Thoracic aorta (tissue), 2 donors: ENCODE measurements around the gene FOXP3. TPM values are rescaled to one million over a fixed set of nuclear protein-coding genes. Genes with fewer than 3 reads are reported as not detected.

Experiments
- ATAC-seq: fragments of 150-250 bp; one replicate; pipeline ENCODE4 v1.8.0; 2017; ENCODE audit warnings: low read depth; ENCODE audit not compliant: insufficient number of reproducible peaks, low FRiP score
- DNase-seq: peaks from one replicate; pipeline ENCODE4 v3.0.0-alpha.2; 2020; ENCODE audit warnings: low spot score
- H3K27ac ChIP-seq, 2 donors: fragments of 200-600 bp; sonication (generic); 1 replicate in 1 of 2; 2 replicates in 1 of 2; pipeline ENCODE4 v1.5.1; 2016; ENCODE audit warnings: mild to moderate bottlenecking in 2 of 2, moderate library complexity in 2 of 2
- H3K27me3 ChIP-seq: fragments of 200-600 bp; sonication (generic); replicated peaks from 2 replicates; pipeline ENCODE4 v1.6.0; 2016; ENCODE audit warnings: mild to moderate bottlenecking; ENCODE audit not compliant: insufficient read depth
- H3K36me3 ChIP-seq: fragments of 200-600 bp; sonication (generic); one replicate; pipeline ENCODE4 v1.5.1; 2016
- H3K4me1 ChIP-seq, 2 donors: fragments of 200-600 bp; sonication (generic); 1 replicate in 1 of 2; 2 replicates in 1 of 2; pipeline versions ENCODE4 v1.5.1 to v1.6.0; 2016; ENCODE audit warnings: low read depth in 2 of 2, mild to moderate bottlenecking in 1 of 2; ENCODE audit not compliant: control insufficient read depth in 1 of 2
- H3K4me3 ChIP-seq: fragments of 200-600 bp; sonication (generic); 2 replicates; pipeline ENCODE4 v1.5.1; 2016; ENCODE audit warnings: mild to moderate bottlenecking
- H3K9me3 ChIP-seq: fragments of 200-600 bp; sonication (generic); 2 replicates; pipeline ENCODE4 v1.5.1; 2016
- total RNA-seq, 2 donors: library from RNA; depleted of rRNA; stranded (reverse); fragments of >200 nt; gene quantifications; one replicate each; pipeline versions ENCODE4 v1.1.0 to v1.2.3, GENCODE V29; 2016
- TF ChIP-seq, protein P1 (sequence below): fragments of 200-600 bp; sonication (generic); IDR thresholded peaks from one replicate; pipeline ENCODE4 v1.5.1; 2019; ENCODE audit warnings: antibody characterized with exemption

Gene FOXP3
- total RNA-seq, 2 donors from 2014 or later = not detected

DNA sequence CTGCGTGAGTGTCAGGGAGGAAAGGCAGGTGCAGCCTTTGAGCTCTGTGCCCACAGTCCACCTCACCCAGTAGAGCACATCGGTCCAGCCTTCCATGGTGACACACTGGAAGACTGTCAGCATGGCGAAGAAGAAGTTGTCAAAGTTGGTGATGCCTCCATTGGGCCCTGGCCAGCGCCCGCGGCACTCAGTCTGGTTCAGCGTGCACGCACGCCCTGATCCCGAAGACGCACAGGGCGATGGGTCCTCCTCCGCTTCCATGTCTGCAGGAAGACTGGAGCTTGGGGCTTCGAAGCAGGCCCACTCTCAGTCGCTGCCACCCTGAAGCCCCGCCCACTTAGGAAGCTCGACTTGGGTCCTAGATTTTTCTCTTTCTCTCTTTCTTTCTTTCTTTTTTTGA, 36.3 kb downstream of the FOXP3 start:
- no peaks in the 10 kb centered on the region for H3K36me3 ChIP-seq
- H3K4me3 ChIP-seq = no peak overlapping the region
- no peak for ATAC-seq
- TF ChIP-seq, protein P1, sequence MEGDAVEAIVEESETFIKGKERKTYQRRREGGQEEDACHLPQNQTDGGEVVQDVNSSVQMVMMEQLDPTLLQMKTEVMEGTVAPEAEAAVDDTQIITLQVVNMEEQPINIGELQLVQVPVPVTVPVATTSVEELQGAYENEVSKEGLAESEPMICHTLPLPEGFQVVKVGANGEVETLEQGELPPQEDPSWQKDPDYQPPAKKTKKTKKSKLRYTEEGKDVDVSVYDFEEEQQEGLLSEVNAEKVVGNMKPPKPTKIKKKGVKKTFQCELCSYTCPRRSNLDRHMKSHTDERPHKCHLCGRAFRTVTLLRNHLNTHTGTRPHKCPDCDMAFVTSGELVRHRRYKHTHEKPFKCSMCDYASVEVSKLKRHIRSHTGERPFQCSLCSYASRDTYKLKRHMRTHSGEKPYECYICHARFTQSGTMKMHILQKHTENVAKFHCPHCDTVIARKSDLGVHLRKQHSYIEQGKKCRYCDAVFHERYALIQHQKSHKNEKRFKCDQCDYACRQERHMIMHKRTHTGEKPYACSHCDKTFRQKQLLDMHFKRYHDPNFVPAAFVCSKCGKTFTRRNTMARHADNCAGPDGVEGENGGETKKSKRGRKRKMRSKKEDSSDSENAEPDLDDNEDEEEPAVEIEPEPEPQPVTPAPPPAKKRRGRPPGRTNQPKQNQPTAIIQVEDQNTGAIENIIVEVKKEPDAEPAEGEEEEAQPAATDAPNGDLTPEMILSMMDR = no peak
- no peaks in the 10 kb centered on the region for H3K4me1 ChIP-seq
- H3K27me3 ChIP-seq = no peaks in the 10 kb centered on the region
- H3K9me3 ChIP-seq = no peaks in the 10 kb centered on the region
- no peak overlapping the region for H3K27ac ChIP-seq
- no peak for DNase-seq

DNA sequence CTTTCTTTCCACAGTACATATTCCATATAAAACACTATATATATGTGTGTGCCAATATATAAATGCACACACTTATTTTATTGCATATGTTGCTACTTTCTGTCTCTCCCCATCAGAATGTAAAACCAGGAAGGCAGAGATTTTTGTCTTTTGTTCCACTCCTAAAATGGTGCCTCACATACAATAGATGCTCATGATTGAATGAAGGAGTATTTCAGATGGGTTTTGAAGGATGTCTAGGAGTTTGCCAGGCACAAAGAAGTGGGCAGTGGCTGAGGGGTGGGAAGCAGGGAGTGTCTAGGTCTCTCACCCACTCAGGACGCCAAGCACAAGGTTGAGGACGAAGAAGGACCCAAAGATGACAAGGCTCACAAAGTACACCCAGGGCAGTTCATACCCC, 36.8 kb downstream of the FOXP3 start:
- DNase-seq (no peak), ATAC-seq (no peak)
- TF ChIP-seq, protein P1 = no peak
- H3K27ac ChIP-seq = no peak overlapping the region
- H3K27me3 ChIP-seq = no peaks in the 10 kb centered on the region
- no peaks in the 10 kb centered on the region for H3K9me3 ChIP-seq
- no peaks in the 10 kb centered on the region for H3K4me1 ChIP-seq
- H3K36me3 ChIP-seq = no peaks in the 10 kb centered on the region
- no peak overlapping the region for H3K4me3 ChIP-seq

DNA sequence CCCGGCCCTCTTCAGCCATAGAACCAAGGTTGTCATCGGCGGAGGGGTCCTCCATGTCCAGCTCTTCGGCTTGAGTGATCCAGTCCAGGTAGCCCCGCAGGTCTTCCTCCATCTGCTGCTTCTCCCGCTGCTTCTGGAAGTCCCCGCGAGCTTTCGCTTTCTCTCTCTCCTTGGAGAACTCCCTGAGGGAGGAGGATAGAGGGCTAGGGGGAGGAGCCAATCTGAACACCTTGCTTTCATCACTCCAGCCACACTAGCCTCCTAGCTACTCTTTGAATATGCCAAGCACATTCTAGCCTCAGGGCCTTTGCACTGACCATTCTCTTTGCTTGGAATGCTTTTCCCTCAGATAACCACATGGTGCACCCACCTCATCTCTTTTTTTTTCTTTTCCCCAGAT, 37.6 kb downstream of the FOXP3 start:
- Histone ChIP-seq H3K27me3 (no peaks in the 10 kb centered on the region), H3K9me3 (no peaks in the 10 kb centered on the region), H3K4me1 (no peaks in the 10 kb centered on the region), H3K36me3 (no peaks in the 10 kb centered on the region), H3K27ac (no peak overlapping the region), H3K4me3 (no peak overlapping the region)
- TF ChIP-seq, protein P1 = no peak
- DNase-seq (no peak), ATAC-seq (no peak)

DNA sequence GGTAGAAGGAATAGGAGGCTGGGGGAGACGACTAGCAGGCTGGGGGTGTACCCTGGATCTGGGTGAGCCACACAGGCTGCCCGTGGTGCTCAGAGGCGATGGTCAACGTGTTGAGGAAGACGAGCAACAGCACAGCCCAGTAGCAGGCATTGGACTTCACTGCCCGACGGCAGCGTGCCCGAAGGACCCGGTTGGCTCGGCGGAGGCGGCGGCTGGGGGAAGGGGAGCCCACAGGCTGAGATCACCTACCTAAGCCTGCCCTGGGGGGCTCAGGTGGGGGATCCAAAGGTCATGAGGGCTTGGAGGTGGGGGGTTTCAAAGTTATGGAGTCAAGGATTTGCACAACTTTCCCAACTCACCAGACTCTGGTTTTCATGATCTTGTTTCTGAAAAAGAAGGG, 38.7 kb downstream of the FOXP3 start:
- no peak for DNase-seq
- Histone ChIP-seq H3K36me3 (no peaks in the 10 kb centered on the region), H3K27me3 (no peaks in the 10 kb centered on the region), H3K27ac (no peak overlapping the region), H3K4me3 (no peak overlapping the region), H3K9me3 (no peaks in the 10 kb centered on the region), H3K4me1 (no peaks in the 10 kb centered on the region)
- TF ChIP-seq, protein P1 = no peak
- ATAC-seq = no peak

DNA sequence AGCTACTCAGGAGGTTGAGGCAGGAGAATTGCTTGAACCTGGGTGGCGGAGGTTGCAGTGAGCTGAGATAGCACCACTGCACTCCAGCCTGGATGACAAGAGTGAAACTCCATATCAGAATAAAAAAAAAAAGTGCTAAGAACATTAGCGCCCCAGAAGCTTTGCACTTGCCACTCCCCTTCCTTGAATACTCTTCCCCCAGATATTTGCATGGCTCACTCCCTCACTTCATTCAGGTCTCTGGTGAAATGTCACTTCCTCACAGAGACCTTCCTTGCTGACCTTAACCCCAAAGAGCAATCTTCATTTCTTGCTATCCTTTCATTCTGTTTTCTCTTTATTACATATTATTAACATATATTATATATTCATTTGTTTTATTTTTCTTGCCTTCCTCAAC, 42.6 kb downstream of the FOXP3 start:
- H3K4me1 ChIP-seq = no peaks in the 10 kb centered on the region
- no peaks in the 10 kb centered on the region for H3K27me3 ChIP-seq
- no peak for ATAC-seq
- H3K36me3 ChIP-seq = no peaks in the 10 kb centered on the region
- no peaks in the 10 kb centered on the region for H3K9me3 ChIP-seq
- no peak overlapping the region for H3K27ac ChIP-seq
- TF ChIP-seq, protein P1 = no peak
- H3K4me3 ChIP-seq = no peak overlapping the region
- no peak for DNase-seq
